Measurements from ENCODE around the gene GRHL1. TPM values are rescaled to one million over a fixed set of nuclear protein-coding genes. Genes with fewer than 3 reads are reported as not detected.

The GRHL1 gene
- total and polyA plus RNA-seq, 2 of the 4 experiments (the other 2 are of a cell fraction), result 0.18 to 0.21 TPM

DNA sequence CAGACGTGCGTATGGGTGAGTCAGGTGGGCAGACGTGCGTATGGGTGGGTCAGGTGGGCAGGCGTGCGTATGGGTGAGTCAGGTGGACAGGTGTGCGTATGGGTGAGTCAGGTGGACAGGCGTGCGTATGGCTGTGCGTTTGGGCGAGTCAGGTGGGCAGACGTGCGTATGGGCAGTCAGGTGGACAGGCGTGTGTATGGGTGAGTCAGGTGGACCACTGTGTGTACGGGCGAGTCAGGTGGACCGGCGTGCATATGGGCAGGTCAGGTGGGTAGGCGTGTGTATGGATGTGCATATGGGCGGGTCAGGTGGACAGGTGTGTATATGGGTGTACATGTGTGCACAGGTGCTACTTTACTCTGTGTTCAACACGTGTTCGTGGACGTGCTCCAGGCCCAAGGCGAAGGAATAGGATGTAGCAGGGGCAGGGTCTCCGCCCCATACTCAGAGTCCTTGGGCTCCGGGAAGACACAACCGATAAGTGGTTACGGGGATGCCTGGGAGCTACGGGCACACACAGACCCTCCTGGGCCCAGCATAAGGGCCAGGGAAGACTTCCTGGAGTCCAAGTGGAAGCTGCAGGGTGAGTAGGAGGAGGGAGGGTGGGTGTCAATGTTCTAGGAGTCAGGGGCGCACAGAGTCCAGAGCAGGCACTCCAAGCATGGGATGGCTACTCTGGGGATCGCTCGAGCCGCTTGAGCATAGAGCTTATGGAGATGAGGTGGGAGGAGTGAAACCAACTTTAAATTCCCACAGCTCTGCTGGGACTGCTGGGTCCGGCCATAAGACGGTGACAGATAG lies 64.7 kb downstream of the GRHL1 start (continued):
- TF ChIP-seq SMC3 (IDR thresholded peaks at IDR 0.05; ENCODE audit: low read depth, low read length), result no peak

DNA sequence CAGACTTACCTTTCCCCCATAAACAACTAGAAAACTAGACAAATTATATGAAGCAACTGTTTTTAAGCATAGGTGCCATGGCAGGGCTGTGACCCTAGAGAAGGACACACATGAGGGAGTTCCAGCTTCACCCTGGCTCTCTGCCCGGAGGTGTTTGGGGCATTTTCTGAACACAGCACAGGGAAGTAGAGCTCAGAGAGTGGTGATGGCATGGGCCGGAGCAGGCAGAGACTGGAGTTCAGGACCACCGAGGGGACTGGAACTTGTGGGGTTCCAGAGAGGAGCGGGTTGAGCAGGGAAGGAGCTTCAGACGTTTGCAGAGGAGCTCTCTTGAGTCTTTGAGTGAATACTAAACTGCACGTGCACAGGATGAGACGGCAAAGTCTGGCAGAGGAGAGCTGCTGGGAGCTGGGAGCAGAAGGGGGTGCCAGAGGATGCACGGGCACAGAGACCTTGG lies 65.3 kb downstream of the GRHL1 start:
- ATAC-seq (ENCODE audit: low read depth), result no peak
- Histone ChIP-seq H3K18ac (ENCODE audit: low read depth, low read length) (no peak overlapping the region), H2AK9ac (replicated peaks; ENCODE audit: low read depth, low read length, poor library complexity) (no peak overlapping the region), H3K36me3 (ENCODE audit: control insufficient read depth, insufficient read depth, low read length) (no peaks in the 10 kb centered on the region), H2BK20ac (ENCODE audit: low read depth, low read length) (no peak overlapping the region), H2BK120ac (ENCODE audit: low read depth, low read length) (no peak overlapping the region), H3K14ac (replicated peaks; ENCODE audit: low read depth, low read length) (no peak overlapping the region), H2BK15ac (ENCODE audit: low read depth, low read length) (no peak overlapping the region), H3K27ac (ENCODE audit: insufficient read depth, low read length) (no peak overlapping the region), H3K79me1 (ENCODE audit: low read depth in 1 of 2, low read length in 2 of 2) (no peaks in the 10 kb centered on the region), H3K4me1 (ENCODE audit: control insufficient read depth, insufficient read depth, low read length) (peaks cover 2% of the 10 kb centered on the region; the same call in 1 of the 2 replicates), H2AK5ac (ENCODE audit: low read depth, low read length) (no peak overlapping the region), H2AFZ (replicated peaks; ENCODE audit: low read length, poor library complexity) (no peak overlapping the region), H3K9ac (ENCODE audit: low read depth, low read length) (no peak overlapping the region), H3K27me3 (ENCODE audit: control insufficient read depth, insufficient read depth, low read length) (peaks cover 7% of the 10 kb centered on the region; the same call in 1 of the 2 replicates), H4K8ac (ENCODE audit: low read depth in 2 of 2, low read length in 2 of 2) (no peak overlapping the region), H2BK5ac (ENCODE audit: low read depth, low read length, poor library complexity, severe bottlenecking) (no peak overlapping the region), H4K20me1 (ENCODE audit: insufficient read depth, low read length) (no peaks in the 10 kb centered on the region), H3K56ac (ENCODE audit: extremely low read depth, insufficient read depth, low read length) (no peak overlapping the region), H3K9me3 (ENCODE audit: control insufficient read depth, insufficient read depth, low read length) (peaks cover 5% of the 10 kb centered on the region), H3K9me1 (ENCODE audit: insufficient read depth, low read length) (0 out of 2 replicates have a peak, but pooled peaks cover 6% of the 10 kb centered on the region), H3K4me3 (ENCODE audit: insufficient read depth, low read depth, low read length) (no peak overlapping the region), H3K4me2 (ENCODE audit: low read depth, low read length) (no peak overlapping the region), H3K23ac (ENCODE audit: low read depth, low read length) (no peak overlapping the region), H4K91ac (ENCODE audit: insufficient read depth, low read depth, low read length) (no peak overlapping the region), H4K5ac (ENCODE audit: low read depth, low read length) (no peak overlapping the region), H3K4ac (ENCODE audit: low read depth, low read length) (no peak overlapping the region)
- 88% methylated on average over 4 of the region's 8 CpGs; no CpG with 5 or more reads in 1 of the 2 experiments for WGBS, 2 experiments (ENCODE audit: extremely low coverage in 2 of 2, insufficient read length in 1 of 2)
- in situ Hi-C loops (cut with MboI; ENCODE audit: low sequenced_read_pairs) (no loop called here), intact Hi-C loops (cut with micrococcal nuclease) (no loop called here), dilution Hi-C loops (cut with HindIII; ENCODE audit: low sequenced_read_pairs, unreplicated experiment) (no loop called here)
- ChIA-PET CTCF (no interaction called here), POLR2A (ENCODE audit: unreplicated experiment) (no interaction called here)
- DNase-seq, result no peak
- no TSS peak for BruUV-seq (replicated peaks)
- TF ChIP-seq, protein P1, sequence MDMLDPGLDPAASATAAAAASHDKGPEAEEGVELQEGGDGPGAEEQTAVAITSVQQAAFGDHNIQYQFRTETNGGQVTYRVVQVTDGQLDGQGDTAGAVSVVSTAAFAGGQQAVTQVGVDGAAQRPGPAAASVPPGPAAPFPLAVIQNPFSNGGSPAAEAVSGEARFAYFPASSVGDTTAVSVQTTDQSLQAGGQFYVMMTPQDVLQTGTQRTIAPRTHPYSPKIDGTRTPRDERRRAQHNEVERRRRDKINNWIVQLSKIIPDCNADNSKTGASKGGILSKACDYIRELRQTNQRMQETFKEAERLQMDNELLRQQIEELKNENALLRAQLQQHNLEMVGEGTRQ (IDR thresholded peaks at IDR 0.05; ENCODE audit: low read depth, low read length), result no peak
- TF ChIP-seq POLR2A (IDR thresholded peaks at IDR 0.05; ENCODE audit: low read depth, low read length) (no peak), CEBPB (IDR thresholded peaks at IDR 0.05; ENCODE audit: low read depth, low read length) (no peak), RFX5 (IDR thresholded peaks at IDR 0.05; ENCODE audit: low read depth, low read length) (no peak), BHLHE40 (IDR thresholded peaks at IDR 0.05; ENCODE audit: low read depth, low read length) (no peak), SMC3 (IDR thresholded peaks at IDR 0.05; ENCODE audit: low read depth, low read length) (no peak), MXI1 (IDR thresholded peaks at IDR 0.05; ENCODE audit: borderline replicate concordance, low read depth, low read length) (no peak), MAFK (IDR thresholded peaks at IDR 0.05; ENCODE audit: low read depth, low read length) (no peak), MAZ (IDR thresholded peaks at IDR 0.05; ENCODE audit: borderline replicate concordance, low read depth, low read length) (no peak), RAD21 (IDR thresholded peaks at IDR 0.05; ENCODE audit: low read length) (no peak), NFE2L2 (IDR thresholded peaks at IDR 0.05; ENCODE audit: low read depth, low read length) (no peak), FOS (IDR thresholded peaks at IDR 0.05; ENCODE audit: low read depth, low read length) (no peak)
- TF ChIP-seq, protein P2, sequence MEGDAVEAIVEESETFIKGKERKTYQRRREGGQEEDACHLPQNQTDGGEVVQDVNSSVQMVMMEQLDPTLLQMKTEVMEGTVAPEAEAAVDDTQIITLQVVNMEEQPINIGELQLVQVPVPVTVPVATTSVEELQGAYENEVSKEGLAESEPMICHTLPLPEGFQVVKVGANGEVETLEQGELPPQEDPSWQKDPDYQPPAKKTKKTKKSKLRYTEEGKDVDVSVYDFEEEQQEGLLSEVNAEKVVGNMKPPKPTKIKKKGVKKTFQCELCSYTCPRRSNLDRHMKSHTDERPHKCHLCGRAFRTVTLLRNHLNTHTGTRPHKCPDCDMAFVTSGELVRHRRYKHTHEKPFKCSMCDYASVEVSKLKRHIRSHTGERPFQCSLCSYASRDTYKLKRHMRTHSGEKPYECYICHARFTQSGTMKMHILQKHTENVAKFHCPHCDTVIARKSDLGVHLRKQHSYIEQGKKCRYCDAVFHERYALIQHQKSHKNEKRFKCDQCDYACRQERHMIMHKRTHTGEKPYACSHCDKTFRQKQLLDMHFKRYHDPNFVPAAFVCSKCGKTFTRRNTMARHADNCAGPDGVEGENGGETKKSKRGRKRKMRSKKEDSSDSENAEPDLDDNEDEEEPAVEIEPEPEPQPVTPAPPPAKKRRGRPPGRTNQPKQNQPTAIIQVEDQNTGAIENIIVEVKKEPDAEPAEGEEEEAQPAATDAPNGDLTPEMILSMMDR (conservative IDR thresholded peaks at IDR 0.05; ENCODE audit: low read depth, low read length), result no peak

Data from IMR-90 (cell line).